RWPE1 (cell line): ENCODE data around the gene ERN1.

ENCODE experiments used
- CTCF ChIA-PET: fragments of 350-600 bp; sonication (Branson Sonifier 250); formaldehyde crosslinking; extraction: SDS; loops from one replicate; lab custom pipeline; 2021; lab: Yijun Ruan, JAX
- POLR2A ChIA-PET: fragments of 400-600 bp; formaldehyde crosslinking; extraction: SDS; loops from one replicate; lab custom pipeline; 2020; ENCODE audit warnings: antibody characterized with exemption; ENCODE audit not compliant: low non-redundant PET; lab: Yijun Ruan, JAX
- DNase-seq: peaks from one replicate; pipeline ENCODE4 v3.0.0; 2012; ENCODE audit warnings: low spot score
- H3K27ac ChIP-seq: fragments of 450-650 bp; 2 replicates; pipeline ENCODE4 v1.5.1; 2017
- CTCF ChIP-seq: fragments of 450-650 bp; conservative IDR thresholded peaks from 2 replicates; pipeline ENCODE4 v1.5.1; 2017; ENCODE audit warnings: low read depth, mild to moderate bottlenecking

ERN1 gene

GRCh38 chr17:64053101-64053500 is 76.8 kb downstream of the ERN1 start:
- no peak overlapping the region for H3K27ac ChIP-seq
- no peak for DNase-seq
- ChIA-PET POLR2A (no interaction called here), CTCF (interaction anchor here (0.7 kb wide), 1 partner anchor 128 kb away, joined by 5 read pairs; no protein-coding TSS in a partner anchor)
- no peak for TF ChIP-seq CTCF

GRCh38 chr17:64051153-64051552 is 78.8 kb downstream of the ERN1 start:
- H3K27ac ChIP-seq: no peak overlapping the region
- POLR2A ChIA-PET: no interaction called here
- DNase-seq: no peak
- TF ChIP-seq CTCF: no peak
- CTCF ChIA-PET: interaction anchor here (0.6 kb wide), 2 partner anchors 9 to 10 kb away, joined by 3 to 4 read pairs; no protein-coding TSS in a partner anchor

GRCh38 chr17:64048805-64049204 is 81.1 kb downstream of the ERN1 start:
- ChIA-PET POLR2A (no interaction called here), CTCF (interaction anchor here (0.6 kb wide), 1 partner anchor 67 kb away, joined by 3 read pairs; no protein-coding TSS in a partner anchor)
- TF ChIP-seq CTCF: no peak
- DNase-seq: no peak
- H3K27ac ChIP-seq: no peak overlapping the region

- POLR2A ChIA-PET: no interaction called here
- no peak for DNase-seq
- no peak overlapping the region for H3K27ac ChIP-seq
- TF ChIP-seq CTCF: no peak
- CTCF ChIA-PET: interaction anchor here (0.6 kb wide), 1 partner anchor 133 kb away, joined by 3 read pairs; no protein-coding TSS in a partner anchor
Observed at GRCh38 chr17:64045176-64045575, 84.8 kb downstream of the ERN1 start.

- ChIA-PET POLR2A (no interaction called here), CTCF (interaction anchor here (0.6 kb wide), 1 partner anchor 8 kb away, joined by 3 read pairs; no protein-coding TSS in a partner anchor)
- TF ChIP-seq CTCF: no peak
- DNase-seq: no peak
- H3K27ac ChIP-seq: no peak overlapping the region
Observed at GRCh38 chr17:64042700-64043485, 87.1 kb downstream of the ERN1 start.

- no peak for TF ChIP-seq CTCF
- DNase-seq: no peak
- CTCF ChIA-PET: interaction anchor here (0.6 to 0.8 kb wide), 2 partner anchors 9 to 13 kb away, joined by 3 read pairs; no protein-coding TSS in a partner anchor
- no peak overlapping the region for H3K27ac ChIP-seq
- POLR2A ChIA-PET: no interaction called here
Observed at GRCh38 chr17:64041912-64042311, 88.0 kb downstream of the ERN1 start.
